Activated CD4-positive, alpha-beta T cell treated with anti-CD3 and anti-CD28 coated beads, Interleukin-2, amount 10 ng/mL, durations not matched to agents 7 days and 5 days (primary cell): Measurements from ENCODE around the gene C3orf70. TPM values are rescaled to one million over a fixed set of nuclear protein-coding genes. Genes with fewer than 3 reads are reported as not detected.

Experiments used
- CTCF ChIA-PET: fragments of 350-600 bp; sonication (Branson Sonifier 250); formaldehyde crosslinking; loops from one replicate; lab custom pipeline; 2021; ENCODE audit warnings: antibody characterized with exemption; lab: Charles Lee
- POLR2A ChIA-PET: fragments of 350-600 bp; sonication (Branson Sonifier 250); formaldehyde crosslinking; loops from one replicate; lab custom pipeline; 2021; ENCODE audit warnings: antibody characterized with exemption; lab: Charles Lee
- DNase-seq: peaks from one replicate; pipeline ENCODE4 v3.0.0-alpha.2; 2020
- H3K27ac Mint-ChIP-seq: one replicate; pipeline ENCODE4 v1.8.0; 2021; ENCODE audit warnings: mild to moderate bottlenecking, moderate library complexity, mixed read lengths
- H3K27me3 Mint-ChIP-seq: one replicate; pipeline ENCODE4 v1.8.0; 2021; ENCODE audit warnings: mixed read lengths
- H3K36me3 Mint-ChIP-seq: one replicate; pipeline ENCODE4 v1.8.0; 2021; ENCODE audit warnings: low read depth, mixed read lengths
- H3K4me1 Mint-ChIP-seq: one replicate; pipeline ENCODE4 v1.8.0; 2021; ENCODE audit warnings: mixed read lengths
- H3K4me3 Mint-ChIP-seq: one replicate; pipeline ENCODE4 v1.8.0; 2021; ENCODE audit warnings: mild to moderate bottlenecking, moderate library complexity, mixed read lengths
- H3K9me3 Mint-ChIP-seq: one replicate; pipeline ENCODE4 v1.8.0; 2021; ENCODE audit warnings: mixed read lengths
- total RNA-seq, 2 experiments: library from RNA; stranded (reverse); gene quantifications; one replicate each; pipeline ENCODE4 v1.2.3, GENCODE V29; 2021

Gene C3orf70
- total RNA-seq, 2 experiments from 2014 or later: 0.06 TPM; not detected in 1

- Mint-ChIP-seq H3K27ac (no peak overlapping the region), H3K27me3 (peaks cover 19% of the 10 kb centered on the region), H3K9me3 (no peaks in the 10 kb centered on the region), H3K4me1 (no peaks in the 10 kb centered on the region), H3K36me3 (no peaks in the 10 kb centered on the region), H3K4me3 (no peak overlapping the region)
- CTCF ChIA-PET: no interaction called here
- POLR2A ChIA-PET: no interaction called here
- DNase-seq: no peak
Measured at GRCh38 chr3:185094697-185095096, 58.2 kb downstream of the C3orf70 start.

GRCh38 chr3:185093116-185093515, 59.7 kb downstream of the C3orf70 start:
- no peaks in the 10 kb centered on the region for H3K4me1 Mint-ChIP-seq
- H3K9me3 Mint-ChIP-seq: no peaks in the 10 kb centered on the region
- H3K27ac Mint-ChIP-seq: no peak overlapping the region
- no peak overlapping the region for H3K4me3 Mint-ChIP-seq
- H3K36me3 Mint-ChIP-seq: no peaks in the 10 kb centered on the region
- CTCF ChIA-PET: no interaction called here
- DNase-seq: no peak
- POLR2A ChIA-PET: no interaction called here
- H3K27me3 Mint-ChIP-seq: peaks cover 13% of the 10 kb centered on the region

DNA sequence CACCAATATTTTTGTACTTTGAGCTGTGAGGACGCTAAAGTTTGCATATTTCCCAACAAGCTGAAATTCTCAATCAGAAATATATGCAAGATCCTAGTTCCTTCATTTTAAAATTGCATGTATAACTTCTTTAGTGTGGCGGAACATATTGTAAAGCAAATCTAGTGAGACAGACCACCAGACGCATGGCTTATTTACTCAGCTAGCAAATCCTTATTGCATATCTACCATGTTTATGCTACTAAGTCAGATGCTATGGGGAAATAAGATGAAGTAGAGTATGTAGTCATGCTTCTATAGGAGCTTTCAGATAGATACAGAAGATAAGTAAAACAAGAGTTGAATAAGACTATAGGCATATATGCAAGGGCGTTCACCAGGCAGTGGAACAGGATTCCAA, 62.0 kb downstream of the C3orf70 start:
- no peaks in the 10 kb centered on the region for H3K9me3 Mint-ChIP-seq
- H3K27me3 Mint-ChIP-seq: peaks cover 10% of the 10 kb centered on the region
- H3K4me3 Mint-ChIP-seq: no peak overlapping the region
- no peaks in the 10 kb centered on the region for H3K4me1 Mint-ChIP-seq
- H3K36me3 Mint-ChIP-seq: no peaks in the 10 kb centered on the region
- no peak for DNase-seq
- ChIA-PET CTCF (no interaction called here), POLR2A (no interaction called here)
- no peak overlapping the region for H3K27ac Mint-ChIP-seq

DNA sequence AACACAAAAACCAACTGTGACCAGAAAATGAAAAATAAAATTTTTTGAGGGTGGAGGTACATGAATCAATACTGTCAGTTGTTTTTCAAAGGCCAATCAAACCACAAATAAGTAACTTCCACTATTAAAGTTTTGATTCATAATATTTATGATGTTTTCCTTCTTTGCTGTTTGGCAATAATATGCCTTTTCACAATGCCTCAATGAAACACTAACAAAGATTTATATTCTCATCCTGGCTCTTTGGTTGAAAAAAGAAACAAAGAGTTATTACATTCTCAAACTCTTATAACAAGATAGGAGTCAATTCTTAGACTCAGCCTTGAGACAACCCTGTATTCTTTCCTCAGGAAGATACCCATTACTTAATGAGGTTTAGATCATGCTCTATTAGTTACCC, 63.1 kb downstream of the C3orf70 start:
- no peak overlapping the region for H3K27ac Mint-ChIP-seq
- H3K36me3 Mint-ChIP-seq: no peaks in the 10 kb centered on the region
- CTCF ChIA-PET: no interaction called here
- H3K4me1 Mint-ChIP-seq: no peaks in the 10 kb centered on the region
- H3K4me3 Mint-ChIP-seq: no peak overlapping the region
- DNase-seq: no peak
- no peaks in the 10 kb centered on the region for H3K9me3 Mint-ChIP-seq
- peaks cover 16% of the 10 kb centered on the region for H3K27me3 Mint-ChIP-seq
- POLR2A ChIA-PET: no interaction called here

- Mint-ChIP-seq H3K27me3 (peaks cover 19% of the 10 kb centered on the region), H3K4me3 (no peak overlapping the region), H3K4me1 (no peaks in the 10 kb centered on the region), H3K36me3 (no peaks in the 10 kb centered on the region), H3K9me3 (no peaks in the 10 kb centered on the region), H3K27ac (no peak overlapping the region)
- ChIA-PET POLR2A (no interaction called here), CTCF (no interaction called here)
- no peak for DNase-seq
Measured at GRCh38 chr3:185089343-185089742, 63.5 kb downstream of the C3orf70 start.

DNA sequence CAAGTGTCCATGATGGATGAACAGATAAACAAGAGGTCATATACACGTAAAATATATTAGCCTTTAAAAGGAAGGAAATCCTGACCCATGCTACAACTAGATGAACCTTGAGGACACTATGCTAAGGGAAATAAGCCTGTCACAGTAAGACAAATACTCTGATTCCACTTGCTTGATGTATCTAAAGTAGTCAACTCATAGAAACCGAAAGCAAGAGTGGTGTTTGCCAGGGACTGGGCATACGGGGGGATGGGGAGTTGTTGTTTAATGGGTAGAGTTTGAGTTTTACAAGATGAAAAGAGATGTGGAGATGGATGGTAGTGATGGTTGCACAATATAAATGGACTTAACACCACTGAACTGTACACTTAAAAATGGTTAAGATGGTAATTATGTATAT, 65.4 kb downstream of the C3orf70 start:
- ChIA-PET POLR2A (no interaction called here), CTCF (interaction anchor here (0.6 kb wide), 1 partner anchor 115 kb away, joined by 4 read pairs; no protein-coding TSS in a partner anchor)
- DNase-seq: no peak
- Mint-ChIP-seq H3K27me3 (peaks cover 19% of the 10 kb centered on the region), H3K36me3 (no peaks in the 10 kb centered on the region), H3K27ac (no peak overlapping the region), H3K9me3 (no peaks in the 10 kb centered on the region), H3K4me1 (no peaks in the 10 kb centered on the region), H3K4me3 (no peak overlapping the region)

DNA sequence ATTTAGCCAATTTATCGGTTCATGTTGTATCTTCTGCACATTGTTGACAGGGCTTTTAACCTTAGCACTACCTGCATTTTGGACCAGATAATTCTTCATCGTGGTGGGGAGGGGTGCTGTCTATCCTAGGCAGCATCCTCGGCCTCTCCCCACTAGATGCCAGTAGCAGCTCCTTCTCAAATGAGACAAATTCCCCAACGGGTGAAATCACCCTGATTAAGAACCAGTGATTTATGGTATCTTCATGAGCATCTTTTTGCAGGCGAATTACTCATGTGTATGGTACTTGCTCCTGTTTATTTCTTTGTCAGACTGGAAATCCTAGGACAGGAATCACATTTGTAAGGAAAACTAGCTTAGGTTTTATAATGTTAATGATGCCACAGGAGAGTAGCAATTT, 68.0 kb downstream of the C3orf70 start:
- Mint-ChIP-seq H3K27ac (no peak overlapping the region), H3K36me3 (no peaks in the 10 kb centered on the region), H3K4me1 (no peaks in the 10 kb centered on the region), H3K4me3 (no peak overlapping the region), H3K9me3 (no peaks in the 10 kb centered on the region), H3K27me3 (peaks cover 15% of the 10 kb centered on the region)
- DNase-seq: no peak
- POLR2A ChIA-PET: no interaction called here
- CTCF ChIA-PET: interaction anchor here (0.5 kb wide), 1 partner anchor 628 kb away, joined by 6 read pairs; no protein-coding TSS in a partner anchor

- DNase-seq: no peak
- Mint-ChIP-seq H3K27me3 (peaks cover 13% of the 10 kb centered on the region), H3K27ac (no peak overlapping the region), H3K4me1 (no peaks in the 10 kb centered on the region), H3K9me3 (no peaks in the 10 kb centered on the region), H3K36me3 (no peaks in the 10 kb centered on the region), H3K4me3 (no peak overlapping the region)
- CTCF ChIA-PET: no interaction called here
- POLR2A ChIA-PET: no interaction called here
Measured at GRCh38 chr3:185084402-185084801, 68.5 kb downstream of the C3orf70 start.

- H3K27me3 Mint-ChIP-seq: peaks cover 13% of the 10 kb centered on the region
Measured at GRCh38 chr3:185082829-185083228, 70.0 kb downstream of the C3orf70 start.

GRCh38 chr3:185082149-185082548, 70.7 kb downstream of the C3orf70 start:
- ChIA-PET CTCF (no interaction called here), POLR2A (no interaction called here)
- no peak for DNase-seq
- H3K4me1 Mint-ChIP-seq: no peaks in the 10 kb centered on the region
- H3K27ac Mint-ChIP-seq: no peak overlapping the region
- H3K4me3 Mint-ChIP-seq: no peak overlapping the region
- no peaks in the 10 kb centered on the region for H3K36me3 Mint-ChIP-seq
- peaks cover 11% of the 10 kb centered on the region for H3K27me3 Mint-ChIP-seq
- H3K9me3 Mint-ChIP-seq: no peaks in the 10 kb centered on the region

More at GRCh38 chr3:185082829-185083228, 70.0 kb downstream of the C3orf70 start:
- no peaks in the 10 kb centered on the region for H3K9me3 Mint-ChIP-seq
- H3K4me1 Mint-ChIP-seq: no peaks in the 10 kb centered on the region
- ChIA-PET POLR2A (no interaction called here), CTCF (no interaction called here)
- H3K27ac Mint-ChIP-seq: no peak overlapping the region
- no peaks in the 10 kb centered on the region for H3K36me3 Mint-ChIP-seq
- H3K4me3 Mint-ChIP-seq: no peak overlapping the region
- no peak for DNase-seq

GRCh38 chr3:185081521-185081920, 71.3 kb downstream of the C3orf70 start:
- POLR2A ChIA-PET: interaction anchor here (0.6 kb wide), 1 partner anchor 418 kb away, joined by 3 read pairs; no protein-coding TSS in a partner anchor
- CTCF ChIA-PET: no interaction called here
- Mint-ChIP-seq H3K9me3 (no peaks in the 10 kb centered on the region), H3K36me3 (no peaks in the 10 kb centered on the region), H3K27me3 (peaks cover 11% of the 10 kb centered on the region), H3K4me1 (no peaks in the 10 kb centered on the region), H3K27ac (no peak overlapping the region), H3K4me3 (no peak overlapping the region)
- DNase-seq: no peak

GRCh38 chr3:185079625-185080024, 73.2 kb downstream of the C3orf70 start:
- H3K27ac Mint-ChIP-seq: no peak overlapping the region
- H3K4me1 Mint-ChIP-seq: no peaks in the 10 kb centered on the region
- peaks cover 6% of the 10 kb centered on the region for H3K27me3 Mint-ChIP-seq
- H3K36me3 Mint-ChIP-seq: no peaks in the 10 kb centered on the region
- H3K4me3 Mint-ChIP-seq: no peak overlapping the region
- H3K9me3 Mint-ChIP-seq: no peaks in the 10 kb centered on the region
- ChIA-PET CTCF (interaction anchor here (1.8 kb wide), 1 partner anchor 8 kb away, joined by 4 read pairs; no protein-coding TSS in a partner anchor), POLR2A (no interaction called here)
- no peak for DNase-seq

GRCh38 chr3:185076219-185076618, 76.6 kb downstream of the C3orf70 start:
- H3K4me1 Mint-ChIP-seq: no peaks in the 10 kb centered on the region
- ChIA-PET CTCF (no interaction called here), POLR2A (no interaction called here)
- no peak for DNase-seq
- H3K4me3 Mint-ChIP-seq: no peak overlapping the region
- peaks cover 4% of the 10 kb centered on the region for H3K27me3 Mint-ChIP-seq
- H3K9me3 Mint-ChIP-seq: no peaks in the 10 kb centered on the region
- H3K36me3 Mint-ChIP-seq: no peaks in the 10 kb centered on the region
- H3K27ac Mint-ChIP-seq: no peak overlapping the region

- ChIA-PET CTCF (no interaction called here), POLR2A (no interaction called here)
- Mint-ChIP-seq H3K4me1 (no peaks in the 10 kb centered on the region), H3K36me3 (no peaks in the 10 kb centered on the region), H3K9me3 (no peaks in the 10 kb centered on the region), H3K27ac (no peak overlapping the region), H3K27me3 (peaks cover 2% of the 10 kb centered on the region), H3K4me3 (no peak overlapping the region)
- DNase-seq: no peak
Measured at GRCh38 chr3:185075547-185075946, 77.3 kb downstream of the C3orf70 start.
